ENCODE data around the gene PCF11.

- no peak for TF ChIP-seq POLR2A (IDR thresholded peaks at IDR 0.05; ENCODE audit: low read depth, low read length)
- no peak for TF ChIP-seq POU2F2 (IDR thresholded peaks at IDR 0.05; ENCODE audit: low read depth, low read length)
Measured at GRCh38 chr11:83195143-83195466, 38.2 kb downstream of the PCF11 start.
